Activated effector memory CD4-positive, alpha-beta T cell treated with Interleukin-2 at 50 U/mL for 16 hours (primary cell): ENCODE data around the gene TCEA3.

Experiments
- DNase-seq: peaks from one replicate; pipeline ENCODE4 v3.0.0-alpha.2; 2020

Gene TCEA3

DNA sequence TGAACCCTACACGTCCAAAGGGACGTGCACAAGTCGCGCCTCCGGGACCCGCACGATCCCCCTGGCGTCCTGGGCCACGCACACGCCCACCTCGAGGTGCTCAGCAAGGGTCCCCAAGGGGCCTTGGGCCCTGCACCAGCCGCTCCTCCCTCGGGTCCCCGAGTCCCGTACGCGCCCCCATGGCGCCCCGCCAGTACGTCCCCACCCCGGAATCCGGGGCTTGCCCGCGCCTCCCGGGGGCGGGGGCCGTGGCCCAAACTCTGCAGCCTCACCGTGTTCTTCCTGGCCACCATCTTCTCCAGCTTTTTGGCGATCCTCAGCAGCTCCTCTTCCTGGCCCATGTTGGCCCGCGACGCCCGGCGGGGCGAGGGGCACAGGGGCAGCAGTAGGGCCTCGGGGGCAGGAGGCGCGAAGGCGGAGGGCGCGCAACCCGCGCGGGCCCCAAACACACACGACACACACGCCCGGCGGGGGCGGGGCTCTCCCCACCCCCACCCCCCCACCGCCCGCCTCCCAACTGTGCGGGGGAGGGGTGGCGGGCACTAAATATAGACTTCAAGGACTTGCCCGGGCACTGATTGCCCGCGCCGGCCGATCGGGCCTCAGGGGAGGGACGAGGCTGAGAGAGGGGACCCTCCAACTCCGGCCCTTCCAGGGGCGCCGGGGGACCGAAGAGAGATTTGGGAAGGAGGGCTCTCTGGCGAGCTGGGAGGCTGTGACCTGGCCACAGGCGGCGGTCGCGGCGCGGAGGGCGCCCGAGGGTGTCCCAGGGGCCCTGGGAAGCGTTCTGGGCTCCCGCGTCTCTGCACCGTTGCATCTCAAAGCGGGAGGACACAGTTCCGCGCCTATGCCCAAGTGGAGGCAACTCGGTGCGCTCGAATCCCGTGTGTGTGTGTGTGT is at the start of gene TCEA3:
TCEA3 (minus strand) TSS at position 456 of the 900 bp plus-strand sequence; CDS start at position 341, 115 bp downstream.
- DNase-seq, result peak; percentile 14

GRCh38 chr1:23473037-23473800 is 48.7 kb upstream of the TCEA3 start:
- no peak for DNase-seq

DNA sequence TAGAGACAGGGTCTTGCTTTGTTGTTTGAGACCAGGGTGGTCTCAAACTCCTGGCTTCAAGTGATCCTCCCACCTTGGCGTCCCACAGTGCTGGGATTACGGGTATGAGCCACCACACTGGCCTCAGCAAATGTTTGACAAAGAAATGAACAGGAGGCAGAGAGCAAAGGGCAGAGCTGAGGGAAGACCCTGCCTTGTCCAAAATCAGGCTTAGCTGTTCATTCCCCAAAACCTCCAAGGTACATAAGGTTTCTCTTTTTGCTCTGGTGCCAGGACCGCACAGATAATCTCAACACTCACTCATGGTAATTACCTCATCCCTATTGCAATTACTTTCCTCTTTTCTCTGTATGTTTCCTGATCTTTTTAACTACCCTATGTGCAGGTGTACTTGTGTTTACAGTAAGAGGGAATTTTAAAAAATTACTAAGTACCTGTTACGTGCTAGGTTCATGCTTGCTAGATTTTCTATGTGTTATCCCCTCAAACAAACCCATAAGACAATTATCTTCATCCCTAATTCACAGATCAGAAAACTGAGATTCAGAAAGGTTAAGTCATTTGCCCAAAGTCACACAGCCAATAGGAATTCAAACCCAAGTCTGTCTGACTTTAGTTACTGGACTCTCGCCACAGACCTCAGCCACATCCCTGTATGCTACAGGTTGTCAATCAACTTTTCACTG is 47.9 kb upstream of the TCEA3 start:
- no peak for DNase-seq

GRCh38 chr1:23471473-23472075 is 47.0 kb upstream of the TCEA3 start:
- DNase-seq, result no peak

- DNase-seq, result no peak
Measured at GRCh38 chr1:23470282-23471070, 45.9 kb upstream of the TCEA3 start.

DNA sequence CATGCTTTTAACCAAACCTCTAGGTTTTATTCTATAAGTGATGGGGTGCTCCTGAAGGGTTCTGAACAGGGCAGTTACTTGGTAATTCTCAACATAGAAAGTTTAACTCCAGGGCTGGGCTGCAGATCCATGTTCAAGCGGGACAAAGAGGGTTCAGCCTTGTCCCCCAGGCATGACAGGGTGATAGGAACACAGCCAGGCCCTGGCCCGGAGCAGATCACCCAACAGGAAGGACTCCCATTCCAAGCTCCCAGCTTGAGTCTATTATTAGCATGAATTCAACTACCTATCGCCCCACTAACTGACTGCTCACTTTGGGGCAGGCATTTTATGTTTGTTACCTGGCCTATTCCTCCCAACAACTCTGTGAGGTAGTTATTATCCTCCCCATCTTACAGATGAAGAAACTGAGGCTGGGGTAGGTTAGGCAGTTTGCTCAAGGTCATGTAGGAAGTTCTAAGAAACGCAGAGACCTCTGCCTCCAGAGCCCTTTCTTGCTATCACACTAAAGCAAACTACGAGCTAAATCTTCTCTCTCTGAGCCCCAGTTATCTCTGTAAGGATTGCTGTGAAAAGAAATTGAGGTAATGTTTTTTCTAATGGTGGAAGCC is 44.9 kb upstream of the TCEA3 start:
- no peak for DNase-seq

DNA sequence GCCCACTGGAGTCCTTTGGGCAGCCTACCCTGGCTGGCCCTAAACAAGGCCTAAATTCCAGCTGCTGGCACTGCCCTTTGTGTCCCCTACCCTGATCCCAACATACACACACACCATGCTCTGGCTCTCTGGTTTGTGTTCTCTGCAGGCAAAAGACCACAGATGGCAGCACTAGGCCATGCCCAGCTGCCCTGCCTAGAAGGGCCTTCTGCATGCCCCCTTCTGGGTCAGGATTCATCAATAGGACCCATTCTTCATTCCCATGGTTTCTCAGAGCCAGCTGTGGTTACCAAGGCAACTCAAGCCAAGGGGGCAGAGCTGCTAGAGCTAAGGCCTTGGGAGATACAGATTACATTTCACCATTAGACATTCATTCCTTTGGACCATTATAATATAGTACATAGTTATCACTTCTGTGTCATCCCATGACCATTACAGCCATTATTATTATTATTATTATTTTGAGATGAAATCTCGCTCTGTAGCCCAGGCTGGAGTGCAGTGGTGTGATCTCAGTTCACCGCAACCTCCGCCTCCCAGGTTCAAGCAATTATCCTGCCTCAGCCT is 42.0 kb upstream of the TCEA3 start:
- no peak for DNase-seq

DNA sequence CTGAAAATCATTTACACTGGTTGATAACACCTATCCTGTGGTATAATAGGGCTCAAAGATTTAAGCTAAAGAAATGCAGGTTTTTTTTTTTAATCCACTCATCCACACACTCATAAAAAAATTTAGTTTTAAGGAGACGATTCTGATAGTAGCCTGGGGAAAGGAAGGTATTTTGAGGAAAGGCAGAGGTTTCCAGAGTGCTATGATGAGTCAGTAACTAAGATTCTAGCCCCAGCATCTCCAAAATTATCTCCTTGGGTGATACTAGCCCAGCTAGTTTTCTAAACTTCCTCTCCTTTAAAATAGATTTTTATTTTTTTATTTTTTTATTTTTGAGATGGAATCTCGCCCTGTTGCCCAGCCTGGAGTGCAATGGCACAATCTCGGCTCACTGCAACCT is 38.7 kb upstream of the TCEA3 start:
- DNase-seq, result no peak

GRCh38 chr1:23462766-23463165 is 38.2 kb upstream of the TCEA3 start:
- DNase-seq, result no peak

- no peak for DNase-seq
Measured at GRCh38 chr1:23461050-23461449, 36.5 kb upstream of the TCEA3 start.

GRCh38 chr1:23460519-23460918 is 36.0 kb upstream of the TCEA3 start:
- no peak for DNase-seq

GRCh38 chr1:23459338-23459757 is 34.8 kb upstream of the TCEA3 start:
- no peak for DNase-seq

- no peak for DNase-seq
Measured at GRCh38 chr1:23456226-23456625, 31.7 kb upstream of the TCEA3 start.

DNA sequence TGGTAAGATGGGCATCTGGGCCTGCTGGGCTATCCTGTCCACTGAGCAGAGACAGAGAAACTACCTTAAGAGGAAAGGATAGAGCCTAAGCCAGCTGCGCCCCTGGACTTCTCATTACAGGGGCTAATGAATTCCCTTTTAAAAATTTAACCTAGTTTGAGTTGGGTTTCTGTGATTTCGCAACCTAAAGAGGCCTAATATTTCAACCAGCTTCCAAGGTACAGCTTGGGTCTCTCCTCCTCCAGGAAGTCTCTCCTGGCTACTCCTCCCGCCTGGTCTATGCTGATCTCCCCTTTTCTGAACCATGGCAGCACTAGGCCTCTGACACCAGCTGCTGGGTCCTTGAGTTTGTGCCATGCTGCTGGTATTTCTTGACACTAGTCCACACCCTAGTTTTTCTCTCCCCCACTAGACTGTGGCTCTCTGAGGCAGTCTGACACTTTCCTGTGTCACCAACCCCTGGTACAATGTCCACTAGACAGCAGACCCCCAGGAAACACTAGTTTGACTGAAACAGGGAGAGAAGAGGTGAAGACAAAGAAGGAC is 29.0 kb upstream of the TCEA3 start:
- no peak for DNase-seq

DNA sequence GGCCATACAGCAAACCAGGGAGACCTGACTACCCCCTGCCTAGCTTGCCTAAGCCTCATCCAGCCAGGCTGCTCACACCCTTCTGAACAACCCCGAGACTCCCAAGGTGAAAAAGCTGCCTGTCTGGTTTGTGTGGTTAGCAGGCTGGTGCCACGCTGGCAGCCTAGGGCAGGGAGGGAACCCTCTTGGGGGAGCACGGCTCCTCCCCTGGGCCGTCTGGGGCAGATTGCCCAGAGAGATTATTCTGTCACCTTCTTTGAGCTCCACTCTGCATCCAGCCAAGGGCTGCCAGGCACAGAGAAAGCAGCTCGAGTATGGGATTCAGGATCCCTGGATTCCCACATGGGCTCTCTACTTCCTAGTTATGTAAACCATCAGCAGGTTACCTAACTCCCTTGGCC is 27.5 kb upstream of the TCEA3 start:
- DNase-seq, result peak; percentile 52

DNA sequence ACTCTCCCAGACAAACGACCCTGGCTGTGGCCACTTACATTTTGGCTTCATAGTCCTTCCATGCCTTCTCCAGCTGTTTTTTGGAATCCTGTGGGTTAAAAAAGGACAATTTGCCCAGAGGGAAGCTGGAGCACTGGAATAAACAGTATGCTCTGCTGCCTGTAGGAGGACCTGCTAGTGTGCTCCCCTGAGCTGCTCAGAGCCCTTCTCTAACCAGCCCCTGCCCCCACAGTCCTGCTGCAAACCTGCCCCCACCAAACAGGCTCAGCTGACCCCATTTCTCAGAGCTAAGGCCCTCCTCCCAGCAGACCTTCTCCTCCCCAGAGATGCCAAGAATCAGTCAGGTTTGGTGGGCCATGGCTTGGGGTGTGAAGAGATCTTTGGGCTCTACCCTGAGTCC is 26.9 kb upstream of the TCEA3 start:
- DNase-seq, result no peak

DNA sequence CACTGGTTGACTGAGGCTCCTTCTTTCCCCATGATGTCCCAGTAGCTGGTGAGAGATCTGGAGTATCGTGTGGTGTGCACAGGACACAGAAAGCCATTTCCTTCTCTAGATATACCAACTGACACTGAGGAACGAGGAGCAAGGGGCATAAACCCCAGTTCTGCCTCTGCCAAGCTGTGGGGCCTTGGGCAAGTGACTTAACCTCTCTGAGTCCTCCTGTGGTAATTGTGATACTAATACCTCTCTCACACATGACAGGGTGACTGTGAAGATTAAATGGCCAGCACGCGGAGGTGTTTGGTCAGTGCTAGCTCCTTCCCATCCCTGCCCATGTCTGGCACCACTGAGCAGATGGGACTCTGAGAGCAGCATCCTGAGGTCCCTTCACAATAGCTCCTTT is 26.3 kb upstream of the TCEA3 start:
- no peak for DNase-seq

GRCh38 chr1:23449958-23450357 is 25.4 kb upstream of the TCEA3 start:
- no peak for DNase-seq

DNA sequence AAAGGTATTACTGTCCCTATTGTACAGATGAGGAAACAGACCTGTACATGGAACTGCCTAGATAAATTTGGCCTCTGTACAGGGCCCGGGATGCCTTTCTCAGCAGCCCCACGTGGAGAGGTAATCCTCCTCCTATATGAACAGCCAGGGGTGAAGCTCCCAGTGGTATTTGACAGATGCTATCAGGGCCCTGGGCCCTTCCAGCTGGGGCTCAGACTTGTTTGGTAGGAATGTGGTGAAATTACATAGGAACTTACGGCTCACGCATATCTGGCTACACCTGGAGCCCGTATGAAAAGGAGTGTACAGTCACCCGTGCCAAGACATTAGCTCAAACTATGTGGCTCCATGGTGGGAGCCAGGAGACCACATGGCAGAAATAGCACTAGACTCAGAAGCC is 24.8 kb upstream of the TCEA3 start:
- no peak for DNase-seq

DNA sequence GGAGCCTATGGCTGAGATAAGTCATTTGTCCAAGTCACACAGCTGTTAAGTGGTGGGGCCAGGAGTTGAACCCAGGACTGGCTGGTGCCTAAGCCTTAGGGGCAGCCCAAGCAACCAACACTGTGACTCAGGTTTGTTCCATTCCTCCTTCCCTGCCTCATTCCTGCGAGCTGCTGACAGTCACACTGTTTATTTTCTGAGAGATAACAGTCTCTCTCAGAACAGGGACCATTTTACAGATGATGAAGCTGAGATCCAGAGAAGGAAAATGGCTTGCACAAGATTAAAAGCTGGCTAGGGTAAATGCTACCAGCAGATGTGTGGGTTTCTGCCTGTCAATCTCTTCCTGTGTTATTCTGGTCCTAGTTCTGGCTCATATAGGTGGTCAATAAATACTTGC is 24.3 kb upstream of the TCEA3 start:
- no peak for DNase-seq

DNA sequence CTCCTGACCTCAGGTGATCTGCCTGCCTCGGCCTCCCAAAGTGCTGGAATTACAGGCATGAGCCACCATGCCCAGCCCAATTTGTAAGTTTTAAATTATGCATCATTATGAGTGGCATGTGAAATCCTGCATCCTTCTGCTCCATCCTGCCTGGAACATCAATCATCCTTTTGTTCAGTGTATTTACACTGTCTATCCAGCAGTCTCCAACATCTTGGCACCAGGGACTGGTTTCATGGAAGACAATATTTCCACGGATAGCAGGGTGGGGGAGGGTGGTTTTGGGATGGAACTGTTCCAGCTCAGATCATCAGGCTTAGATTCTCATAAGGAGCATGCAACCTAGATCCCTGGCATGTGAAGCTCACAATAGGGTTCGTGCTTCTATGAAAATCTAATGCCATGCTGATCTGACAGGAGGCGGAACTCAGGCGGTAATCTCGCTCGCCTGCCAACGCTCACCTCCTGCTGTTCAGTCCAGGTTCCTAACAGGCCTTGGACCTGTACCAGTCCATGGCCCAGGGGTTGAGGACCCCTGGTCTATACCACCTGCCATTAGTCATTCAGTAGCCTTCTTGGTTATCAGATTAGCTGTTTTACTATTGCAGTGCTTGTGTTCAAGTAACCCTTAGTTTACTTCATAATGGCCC is 22.2 kb upstream of the TCEA3 start:
- DNase-seq, result no peak
